ENCODE data around the gene PPP2R5C.

Gene PPP2R5C

DNA sequence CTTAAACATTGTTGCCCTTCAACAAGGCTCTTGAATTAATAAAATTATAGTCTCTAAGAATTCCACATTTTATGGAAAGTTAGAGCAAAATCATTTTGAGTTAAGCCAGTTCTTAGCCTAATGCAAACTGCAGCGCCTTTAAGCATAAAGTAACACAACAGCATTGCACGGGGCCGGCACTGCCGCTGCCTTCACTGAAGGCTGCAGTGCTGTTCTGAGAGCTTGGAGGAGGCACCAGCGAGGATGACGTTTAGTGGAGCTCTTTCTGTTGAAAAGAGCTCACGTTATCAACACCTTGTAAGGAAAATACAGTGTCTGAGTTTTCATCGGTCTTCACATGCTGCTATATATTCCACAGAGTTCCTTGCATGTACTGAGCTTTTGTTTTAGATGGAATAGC, 164.6 kb downstream of the PPP2R5C start:
- DNase-seq: no peak

DNA sequence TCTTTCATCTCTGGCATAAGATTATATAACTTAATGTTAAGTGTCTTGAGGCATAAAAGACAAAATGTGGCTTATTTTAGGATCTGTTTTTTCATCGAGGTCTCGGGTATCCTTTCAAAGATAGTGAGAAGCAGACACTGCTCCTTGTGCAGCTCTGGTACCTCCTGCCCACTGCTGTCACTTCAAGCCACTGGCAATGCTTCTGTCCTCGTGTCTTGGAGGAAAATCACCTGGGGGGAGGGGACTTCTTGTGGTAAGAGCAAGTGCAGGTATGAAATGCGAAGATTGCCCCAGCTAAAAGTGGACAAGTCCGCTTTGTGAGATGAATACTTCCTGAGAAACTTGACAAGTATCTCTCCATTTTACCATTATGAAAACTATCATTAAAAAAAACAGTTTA, 165.1 kb downstream of the PPP2R5C start:
- DNase-seq: no peak

DNA sequence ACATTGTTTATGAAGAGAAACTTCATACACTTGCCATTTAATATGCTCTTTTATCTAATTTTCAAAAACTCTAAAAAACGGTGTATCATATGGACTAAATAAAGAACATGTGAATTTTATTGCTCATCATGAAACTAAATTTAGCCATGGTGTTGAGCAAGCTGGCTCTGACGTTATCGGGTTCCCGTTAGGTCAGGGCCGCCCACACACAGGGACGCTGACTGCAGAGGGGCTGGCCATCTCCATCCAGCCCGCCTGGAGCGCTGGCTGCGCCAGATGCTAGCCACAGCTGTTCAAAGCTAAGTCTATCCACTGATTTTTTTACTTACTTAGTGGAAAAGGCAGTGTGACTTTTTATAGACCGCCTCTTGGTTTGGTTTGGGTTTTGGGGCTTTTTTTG, 166.3 kb downstream of the PPP2R5C start:
- DNase-seq: no peak

DNA sequence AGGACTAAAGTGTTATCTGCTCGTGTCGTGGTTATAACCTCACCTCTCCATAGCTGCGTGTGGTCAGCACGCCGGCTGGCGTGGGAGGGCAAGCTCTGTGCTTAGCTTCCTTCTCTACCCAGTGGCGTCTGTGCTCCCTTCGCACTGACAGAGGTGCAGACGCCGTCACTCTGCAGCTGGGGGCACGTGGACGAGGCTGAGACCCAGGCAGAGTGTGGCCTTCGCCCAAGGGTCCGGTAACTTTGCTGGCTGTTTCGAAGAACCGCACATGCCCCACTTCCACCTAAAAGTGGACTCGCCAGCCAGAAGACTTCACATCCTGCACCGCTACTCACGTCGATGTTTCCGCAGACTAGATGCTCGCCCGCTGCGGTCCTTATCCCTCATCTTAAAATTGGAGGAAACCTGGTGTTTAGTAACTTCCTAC, 166.9 kb downstream of the PPP2R5C start:
- DNase-seq: no peak

DNA sequence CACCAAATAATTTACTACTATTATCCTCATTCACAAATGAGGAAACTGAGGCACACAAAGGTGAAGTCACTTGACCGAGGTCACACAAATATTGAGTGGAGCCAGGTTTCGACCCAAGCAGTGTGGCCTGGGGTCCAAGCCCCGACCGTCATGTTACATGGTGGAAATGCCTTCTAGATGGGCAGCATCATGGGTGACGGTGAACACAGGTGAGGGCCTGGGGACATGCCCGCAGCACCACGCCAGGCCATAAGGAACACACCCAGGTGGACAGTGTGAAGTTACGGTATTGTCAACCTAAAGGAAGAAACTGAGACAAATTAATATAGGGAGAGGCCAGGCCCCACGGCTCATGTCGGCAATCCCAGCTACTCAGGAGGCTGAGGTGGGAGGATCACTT, 167.6 kb downstream of the PPP2R5C start:
- DNase-seq: no peak

DNA sequence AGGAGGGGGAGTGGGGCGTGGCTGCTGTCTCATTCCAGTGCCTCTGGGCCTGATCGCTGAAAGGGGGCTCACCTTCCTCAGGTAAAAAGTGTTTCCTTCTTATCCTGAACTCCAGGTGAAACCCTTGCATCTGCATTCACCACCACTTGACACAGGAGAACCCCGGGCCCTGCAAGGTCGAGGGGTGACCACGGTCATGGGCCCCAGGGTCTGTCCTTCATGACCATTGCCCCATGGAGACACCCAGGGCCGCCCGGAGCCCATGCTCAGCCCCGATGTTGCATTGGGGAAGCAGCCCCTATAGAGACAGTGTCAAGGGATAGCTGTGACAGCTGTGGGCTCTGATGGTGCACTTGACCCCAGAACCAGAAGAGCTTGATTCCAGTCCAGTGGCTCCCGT, 168.4 kb downstream of the PPP2R5C start:
- DNase-seq: no peak

DNA sequence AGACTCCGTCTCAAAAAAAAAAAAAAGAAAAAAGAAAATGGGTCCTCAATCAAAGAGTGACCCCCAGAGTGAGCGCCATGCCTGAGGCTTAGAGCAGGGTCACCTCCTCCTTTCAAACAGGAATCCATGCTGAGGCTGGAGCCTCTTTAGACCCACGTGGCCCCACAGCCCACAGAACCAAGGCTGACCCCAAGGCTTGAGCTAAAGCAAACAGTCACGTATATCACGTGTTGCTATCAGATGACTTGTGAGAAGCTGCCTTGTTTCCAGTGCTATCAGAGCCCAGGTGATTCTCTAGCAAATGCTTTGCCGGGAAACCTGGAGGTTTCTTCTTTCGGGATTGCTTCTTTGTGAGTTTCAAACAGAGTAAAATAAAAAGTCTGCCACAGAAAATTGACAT, 171.2 kb downstream of the PPP2R5C start:
- no peak for DNase-seq

DNA sequence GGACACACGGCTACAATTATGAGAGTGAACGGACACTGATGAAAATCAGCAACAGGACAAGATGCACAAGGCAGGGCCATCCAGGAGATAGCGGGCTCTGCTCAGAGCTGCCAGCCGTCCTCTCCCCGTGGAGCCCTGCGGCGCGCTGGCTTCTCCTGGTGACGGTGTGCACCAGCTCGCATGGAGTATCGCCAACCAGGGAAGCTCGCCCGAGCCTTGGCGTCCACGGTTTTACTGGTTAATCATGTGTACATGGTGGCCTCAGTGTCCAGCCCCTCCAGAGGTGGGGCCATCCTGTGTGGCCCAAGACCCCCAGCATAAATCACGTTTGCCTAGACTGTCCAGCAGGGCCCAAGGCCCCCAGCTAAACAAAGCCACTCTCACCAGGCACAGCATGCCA, 171.7 kb downstream of the PPP2R5C start:
- DNase-seq: no peak

DNA sequence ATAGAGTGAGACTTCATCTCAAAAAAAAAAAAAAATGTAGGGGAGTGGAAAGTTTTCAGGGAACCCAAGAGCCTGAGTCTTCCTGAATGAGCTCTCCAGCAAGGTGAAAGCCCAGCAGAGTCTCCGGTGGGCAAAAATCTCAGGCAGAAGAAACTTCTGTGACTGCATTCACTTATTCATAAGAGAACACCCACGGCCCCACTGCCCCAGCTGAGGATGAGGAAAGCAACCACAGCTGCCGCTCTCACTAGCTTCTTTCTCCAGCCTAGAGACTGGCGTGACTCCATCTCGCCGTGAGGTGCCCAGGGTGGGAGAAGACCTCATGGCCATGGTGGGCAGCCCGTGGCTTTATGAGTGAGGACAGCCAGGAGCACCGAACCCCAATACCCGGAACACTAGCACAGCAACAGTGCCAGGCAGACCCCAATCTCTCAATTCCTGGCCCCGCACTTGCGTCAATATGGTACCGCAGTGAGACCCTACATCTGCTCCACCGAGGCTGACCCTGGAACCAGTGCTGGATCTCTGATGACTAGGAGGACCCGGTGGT, 173.2 kb downstream of the PPP2R5C start:
- DNase-seq: no peak

DNA sequence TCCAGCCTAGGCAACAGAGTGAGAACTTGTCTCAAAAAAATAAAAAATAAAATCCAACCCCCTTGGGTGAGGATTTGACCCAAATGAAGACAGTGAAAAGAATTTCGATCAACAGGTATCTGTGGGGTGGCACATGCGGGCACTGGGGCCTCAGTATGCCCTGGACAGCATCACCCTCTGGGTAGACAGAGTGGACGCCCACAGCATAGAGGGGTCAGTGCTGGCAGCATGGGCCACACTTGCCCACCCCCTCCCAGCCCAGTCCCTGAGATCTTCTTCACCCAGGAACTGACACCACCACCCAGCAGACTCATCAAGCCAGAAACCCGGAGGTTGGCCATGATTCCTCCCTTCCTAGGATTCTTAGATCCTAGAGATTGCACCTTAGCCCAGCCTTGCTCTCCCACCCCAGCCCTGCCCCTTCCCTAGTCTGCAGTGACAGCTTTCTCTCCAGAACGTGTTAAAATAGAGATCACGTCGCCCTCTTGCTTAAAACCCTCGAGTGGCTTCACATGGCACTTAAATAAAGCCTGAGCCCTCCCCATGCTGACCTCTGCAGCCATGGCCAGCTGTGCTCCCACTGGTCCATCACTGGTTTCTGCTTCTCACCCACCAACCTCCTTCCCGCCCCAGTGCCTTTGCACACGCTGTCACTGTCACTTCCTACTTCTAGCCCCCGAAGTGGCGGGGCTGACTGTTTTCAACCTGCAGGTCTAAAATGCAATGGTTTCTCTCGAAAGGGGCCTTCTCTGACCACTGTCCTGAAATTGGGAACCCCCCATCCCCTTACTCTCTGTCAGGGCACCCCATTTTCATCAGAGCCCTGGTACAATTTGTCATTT, 176.6 kb downstream of the PPP2R5C start:
- DNase-seq: no peak

DNA sequence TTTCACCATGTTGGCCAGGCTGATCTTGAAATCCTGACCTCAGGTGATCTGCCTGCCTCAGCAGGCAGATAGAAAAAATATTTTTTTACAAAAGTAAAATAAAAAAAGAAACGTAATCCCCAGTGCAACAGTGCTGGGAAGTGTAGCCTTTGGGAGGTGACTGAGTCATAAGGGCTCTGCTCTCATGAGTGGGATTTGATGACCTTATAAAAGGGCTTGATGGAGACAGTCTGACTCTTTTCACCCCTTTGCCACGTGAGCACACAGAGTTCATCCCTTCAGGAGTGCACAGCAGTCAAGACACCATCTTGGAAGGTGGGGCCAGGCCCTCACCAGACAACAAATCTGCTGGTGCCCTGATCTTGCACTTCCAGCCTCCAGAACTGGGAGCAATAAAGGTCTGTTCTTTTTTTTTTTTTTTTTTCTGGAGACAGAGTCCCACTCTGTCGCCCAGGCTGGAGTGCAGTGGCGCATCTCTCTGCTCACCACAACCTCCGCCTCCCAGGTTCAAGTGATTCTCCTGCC, 178.2 kb downstream of the PPP2R5C start:
- DNase-seq: no peak

DNA sequence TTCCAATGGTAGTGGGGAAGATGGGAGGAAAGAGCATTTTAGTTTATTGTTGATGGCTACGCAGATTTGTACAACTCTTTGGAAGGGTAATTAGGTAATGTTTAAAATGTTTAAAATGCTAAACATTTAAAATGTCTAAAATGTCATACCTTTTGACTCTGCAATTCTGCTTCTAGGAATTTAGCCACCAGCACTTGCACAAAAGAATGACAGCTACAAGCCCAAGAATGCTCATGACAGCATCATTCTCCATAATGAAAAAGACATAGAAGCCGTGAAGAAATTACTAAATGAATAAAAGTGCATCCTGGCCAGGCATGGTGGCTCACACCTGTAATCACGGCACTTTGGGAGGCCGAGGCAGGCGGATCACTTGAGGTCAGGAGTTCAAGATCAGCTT, 182.9 kb downstream of the PPP2R5C start:
- DNase-seq: no peak

DNA sequence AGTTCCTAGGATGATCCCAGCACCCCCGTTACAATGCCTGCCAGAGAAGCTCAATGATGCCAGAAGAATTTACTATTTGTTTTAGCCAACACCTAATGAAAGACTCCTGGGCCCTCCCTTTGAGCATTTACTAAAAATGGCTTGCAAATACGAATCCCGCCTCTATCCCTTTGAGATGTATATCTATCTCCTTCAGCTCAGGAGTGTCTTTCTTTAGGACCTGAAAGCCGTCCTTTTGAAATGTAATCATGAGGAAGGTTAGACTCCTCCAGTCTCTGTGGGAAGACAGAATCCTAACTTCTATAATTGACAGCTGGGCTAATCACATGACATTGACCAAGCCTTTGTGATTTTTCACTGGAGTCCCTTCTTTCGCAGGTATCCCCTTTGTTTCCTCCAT, 183.7 kb downstream of the PPP2R5C start:
- no peak for DNase-seq

DNA sequence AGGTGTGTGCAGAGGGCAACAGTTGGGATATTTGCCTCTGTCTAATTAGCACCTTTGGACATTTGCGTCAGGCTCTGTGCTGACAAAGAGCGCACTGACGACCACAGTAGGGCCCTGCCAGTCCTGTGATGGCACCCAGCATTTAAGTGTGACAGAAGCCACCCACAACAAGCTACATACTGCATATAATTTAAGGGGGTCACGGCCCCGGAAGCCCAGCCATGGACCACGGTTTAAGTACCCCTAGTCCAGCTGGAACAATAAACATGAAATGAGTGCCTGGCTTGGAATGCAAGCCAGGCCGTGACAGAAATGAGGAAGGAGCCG, 186.0 kb downstream of the PPP2R5C start:
- DNase-seq: no peak

DNA sequence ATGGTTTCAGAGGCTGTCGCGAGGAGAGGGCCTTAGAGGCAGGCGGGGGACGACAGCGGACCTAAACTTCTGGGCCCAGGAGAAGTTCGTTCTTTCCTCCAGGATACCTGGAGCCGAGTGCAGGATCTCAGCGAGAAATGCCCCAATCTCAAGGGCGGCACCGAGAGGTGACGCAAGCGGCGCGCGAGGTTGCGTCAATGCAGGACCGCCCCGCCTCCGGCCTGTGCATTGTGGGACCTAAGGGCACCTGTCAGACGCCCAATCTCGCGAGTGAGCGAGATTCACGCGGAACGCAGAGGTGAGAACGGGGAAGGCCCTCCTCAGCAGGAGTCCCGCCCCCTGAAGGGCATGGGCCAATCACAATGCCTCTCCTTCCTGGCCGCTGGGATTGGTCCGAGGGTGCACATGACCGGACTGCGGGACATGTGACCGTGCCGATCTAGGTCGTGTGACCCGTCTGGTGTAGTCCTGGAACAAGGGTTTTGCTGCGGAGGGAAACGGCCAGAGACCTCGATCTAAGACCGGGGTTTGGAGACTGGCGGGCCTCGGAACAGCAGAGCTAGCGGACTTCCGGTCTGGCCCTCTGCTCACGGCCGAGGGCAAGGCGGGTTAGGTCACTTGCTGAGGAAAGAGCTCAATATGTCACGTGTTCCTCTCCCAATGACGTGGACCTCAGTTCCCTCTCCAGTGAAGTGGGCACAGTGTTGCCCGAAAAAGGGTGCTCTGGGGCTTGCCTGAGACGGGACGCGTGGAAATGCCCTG, 186.6 kb downstream of the PPP2R5C start:
- DNase-seq: peak; percentile 99

DNA sequence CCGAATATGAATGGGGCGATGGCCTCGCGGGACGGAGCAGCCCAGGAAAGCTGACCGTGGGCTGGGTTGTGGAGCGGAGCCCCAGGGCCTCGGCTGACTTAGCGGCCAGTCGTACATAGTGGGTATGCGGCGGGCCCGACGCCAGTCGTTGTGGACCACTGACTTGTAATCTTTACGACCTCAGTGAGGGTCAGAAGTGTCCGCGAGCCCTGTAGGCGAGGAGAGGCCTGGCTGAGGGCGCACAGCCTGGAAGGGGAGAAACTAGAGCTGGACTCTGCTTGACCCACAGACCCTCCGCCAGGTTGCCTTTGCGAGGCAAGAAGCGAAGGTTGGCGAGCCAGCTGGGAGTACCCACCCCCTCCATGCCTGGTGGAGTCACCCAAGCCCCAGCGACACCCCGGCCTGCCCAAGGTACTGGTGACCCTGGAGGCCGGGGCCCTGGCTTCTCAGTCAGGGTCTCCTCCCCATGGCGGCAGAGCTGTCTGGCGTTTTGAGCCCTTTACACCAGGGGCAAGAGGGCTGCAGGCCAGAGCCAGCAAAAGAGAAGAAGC, 187.2 kb downstream of the PPP2R5C start:
- DNase-seq: no peak

DNA sequence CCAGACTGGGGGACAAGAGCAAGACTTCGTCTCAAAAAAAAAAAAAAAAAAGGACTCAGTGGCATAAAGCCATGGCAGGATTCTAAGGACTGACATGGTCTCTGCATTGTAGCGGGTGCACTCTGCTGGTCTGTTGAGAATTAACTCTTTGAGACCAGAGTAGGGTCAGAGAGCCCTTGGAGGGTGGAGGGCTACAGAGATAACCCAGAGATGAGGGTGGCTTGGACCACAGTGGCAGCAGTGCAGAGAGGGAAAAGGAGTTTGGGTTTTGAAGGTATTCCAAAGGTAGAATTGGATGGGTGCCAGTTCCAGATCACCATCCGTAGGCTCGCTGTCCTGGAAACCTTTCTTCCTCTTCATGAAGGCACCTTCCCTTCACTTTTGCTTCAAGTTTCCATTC, 188.6 kb downstream of the PPP2R5C start:
- no peak for DNase-seq

DNA sequence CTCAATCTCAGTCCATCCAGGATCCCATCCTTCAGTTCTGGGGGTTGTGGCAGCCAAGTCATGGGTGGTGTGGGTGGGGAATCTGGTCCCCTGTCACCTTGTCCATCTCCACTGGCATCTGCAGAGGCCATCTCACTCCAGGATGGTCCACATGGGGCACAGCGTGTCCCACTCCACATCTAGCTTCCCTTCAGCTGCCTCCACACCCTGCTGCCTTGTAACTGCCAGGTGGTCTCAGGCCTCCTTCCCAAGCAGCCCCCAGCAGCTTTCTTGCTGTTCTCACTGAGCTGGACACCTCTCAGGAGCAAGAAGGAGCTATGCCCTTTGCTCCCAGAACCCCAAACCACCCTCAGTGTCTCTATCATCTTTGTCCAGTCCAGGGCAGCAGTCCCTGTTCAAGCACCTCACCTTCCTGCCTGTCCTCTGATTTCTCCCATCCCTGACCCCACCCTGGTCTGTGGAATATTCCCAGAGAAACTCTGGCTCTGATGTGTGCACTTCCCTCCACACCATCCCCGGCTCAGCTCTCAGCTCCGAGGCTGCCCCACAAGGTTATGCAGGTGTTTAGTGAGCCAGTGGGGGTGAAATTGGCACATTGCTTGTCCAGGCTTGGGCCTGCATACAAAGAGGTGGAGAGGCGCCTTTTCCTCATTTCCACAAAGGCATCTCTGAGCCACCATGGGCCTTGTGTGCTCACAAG, 189.2 kb downstream of the PPP2R5C start:
- no peak for DNase-seq

DNA sequence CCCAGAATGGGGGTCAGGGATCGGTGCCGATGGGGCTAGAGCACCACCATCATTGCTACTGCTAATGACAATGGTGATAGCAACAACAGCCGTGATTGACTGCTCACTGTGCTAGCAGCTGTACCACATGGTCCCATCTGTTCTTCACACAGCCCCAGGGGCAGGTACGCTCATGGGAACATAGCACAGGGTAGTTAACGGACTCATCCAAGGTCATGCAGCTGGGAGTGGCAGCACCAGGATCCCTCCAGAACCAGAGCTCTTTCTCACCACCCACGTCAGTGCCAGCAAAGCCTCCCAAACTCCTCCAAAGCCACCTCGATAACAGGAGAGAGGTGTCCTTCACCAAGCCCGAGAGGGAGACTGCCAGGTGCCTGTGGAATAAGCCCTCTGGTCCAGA, 191.6 kb downstream of the PPP2R5C start:
- no peak for DNase-seq

DNA sequence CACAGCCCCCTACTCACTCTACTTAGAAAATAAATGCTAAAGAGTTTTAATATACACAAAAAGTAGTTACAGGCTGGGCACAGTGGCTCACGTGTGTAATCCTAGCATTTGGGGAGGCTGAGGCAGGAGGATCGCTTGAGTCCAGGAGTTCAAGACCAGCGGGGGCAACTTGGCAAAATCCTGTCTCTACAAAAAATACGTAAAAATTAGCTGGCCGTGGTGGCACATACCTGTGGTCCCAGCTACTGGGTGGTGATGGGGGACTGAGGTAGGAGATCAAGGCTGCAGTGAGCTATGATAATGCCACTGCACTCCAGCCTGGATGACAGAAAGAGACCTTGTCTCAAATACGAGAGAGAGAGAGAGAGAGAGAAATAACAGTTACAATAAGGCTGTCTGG, 193.0 kb downstream of the PPP2R5C start:
- DNase-seq: no peak

DNA sequence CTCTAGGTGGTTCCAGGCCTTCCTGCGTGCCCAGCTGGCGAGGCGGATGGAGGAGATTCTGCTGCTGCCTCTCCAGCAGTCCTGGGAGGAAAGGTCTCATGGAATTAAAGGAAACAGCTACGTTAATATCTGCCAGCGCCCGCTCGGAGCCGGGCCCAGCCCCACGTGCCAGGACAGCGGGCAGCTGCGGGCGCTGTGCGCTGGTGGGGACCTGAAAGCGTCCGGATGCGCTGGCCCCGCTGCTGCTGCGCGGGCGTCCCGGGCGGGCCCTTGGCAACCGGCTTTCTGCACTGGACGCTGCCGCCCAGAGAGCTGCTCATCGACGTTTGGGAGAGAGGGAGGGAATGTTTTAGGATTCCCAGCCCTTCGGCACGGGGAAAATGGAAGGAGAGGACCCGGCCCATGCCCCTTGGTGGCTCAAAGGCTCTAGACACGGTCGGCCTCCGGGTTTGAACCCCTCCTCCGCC, 194.2 kb downstream of the PPP2R5C start:
- DNase-seq: no peak

DNA sequence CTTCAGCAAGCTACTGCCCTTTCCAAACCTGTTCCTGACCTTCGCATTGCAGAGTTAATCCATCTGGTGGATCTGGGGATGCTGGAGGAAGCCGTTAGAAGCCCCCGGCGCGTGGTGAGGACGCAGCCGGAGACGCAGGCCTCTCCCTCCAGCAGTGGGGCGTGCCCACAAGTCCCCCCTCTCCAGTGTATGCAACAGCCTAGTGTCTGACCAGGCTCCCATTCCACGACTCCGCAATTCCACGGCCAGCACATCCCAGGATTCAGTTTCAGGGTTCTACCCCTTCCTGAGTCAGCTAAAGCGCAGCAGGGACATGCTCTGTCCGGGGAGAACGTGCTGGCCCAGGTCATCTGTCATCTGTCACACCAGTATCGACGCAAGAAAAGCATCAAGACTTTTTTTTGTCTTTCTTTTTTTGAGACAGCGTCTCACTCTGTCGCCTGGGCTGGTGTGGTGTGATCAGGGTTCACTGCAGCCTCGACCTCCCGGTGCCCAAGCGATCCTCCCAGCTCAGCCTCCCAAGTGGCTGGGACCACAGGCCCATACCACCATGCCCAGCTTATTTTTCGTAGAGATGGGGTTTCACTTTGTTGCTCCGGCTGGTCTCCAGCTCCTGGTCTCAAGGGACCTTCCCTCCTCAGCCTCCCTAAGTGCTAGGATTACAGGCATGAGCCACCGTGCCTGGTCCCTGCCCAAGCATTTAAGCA, 194.8 kb downstream of the PPP2R5C start:
- DNase-seq: no peak

All from NCI-H2081 treated with DMSO at 0.1 percent for 48 hours (cell line).